GM18519 (cell line): ENCODE data around the gene PIP4P1.
"Not testable (repeated sequence)": the region's sequence is repeated elsewhere in the genome, so short reads cannot be mapped to it uniquely, and the experiment has no call there.

Experiments used
- ATAC-seq: cut with Tn5 transposase; IDR thresholded peaks from one replicate; pipeline ENCODE4 v1.9.1; 2021; ENCODE audit warnings: mild to moderate bottlenecking, moderate library complexity; ENCODE audit not compliant: unreplicated experiment, low FRiP score

The PIP4P1 gene

DNA sequence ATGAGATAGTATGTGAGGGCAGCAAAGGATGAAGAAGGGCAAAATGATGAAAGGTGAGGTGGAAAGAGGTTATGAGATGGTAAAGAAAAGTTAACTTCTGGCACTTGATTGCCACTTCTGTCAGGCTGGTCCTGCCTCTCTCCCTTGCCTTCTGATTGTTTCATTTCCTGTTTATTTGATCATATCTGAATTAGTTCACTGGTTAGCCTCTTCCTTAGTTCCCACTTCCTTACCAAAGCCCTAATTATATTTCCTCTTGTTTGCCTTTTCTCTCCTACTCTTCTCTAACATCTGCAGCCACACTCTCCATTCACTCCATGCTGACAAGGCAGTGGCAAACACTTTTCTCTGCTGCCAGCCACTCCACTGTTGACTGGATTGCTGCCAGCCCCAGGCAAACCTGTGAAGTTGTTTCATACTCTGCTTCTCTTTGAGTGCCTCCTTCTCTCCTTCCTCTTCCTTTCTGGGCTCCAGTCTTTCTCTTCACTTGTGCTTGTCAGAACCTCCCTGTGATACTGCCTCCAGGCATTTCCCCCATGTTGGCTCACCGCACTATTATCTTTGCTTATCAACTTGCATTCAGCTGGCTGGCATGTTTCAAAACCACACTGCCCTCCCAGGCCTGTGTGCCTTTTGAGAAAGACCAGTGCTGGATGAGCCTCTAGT is 16.1 kb upstream of the PIP4P1 start:
- no peak for ATAC-seq

DNA sequence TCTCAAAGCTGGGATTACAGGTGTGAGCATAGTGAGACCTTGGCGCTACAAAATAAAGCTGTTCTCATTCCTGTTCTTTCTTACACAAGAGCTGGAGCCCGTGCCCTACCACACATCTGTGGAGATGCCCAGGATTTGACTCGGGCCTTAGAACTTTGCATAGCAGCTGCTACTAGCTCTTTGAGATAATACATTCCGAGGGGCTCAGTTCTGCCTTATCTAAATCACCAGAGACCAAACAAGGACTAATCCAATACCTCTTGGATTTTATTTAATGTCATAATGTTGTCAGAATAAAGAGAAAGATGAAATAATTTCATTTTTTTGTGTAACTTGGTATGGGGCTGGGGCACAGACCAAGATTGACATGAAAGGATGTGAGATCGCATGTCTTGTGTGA is 15.5 kb upstream of the PIP4P1 start:
- ATAC-seq: no peak

DNA sequence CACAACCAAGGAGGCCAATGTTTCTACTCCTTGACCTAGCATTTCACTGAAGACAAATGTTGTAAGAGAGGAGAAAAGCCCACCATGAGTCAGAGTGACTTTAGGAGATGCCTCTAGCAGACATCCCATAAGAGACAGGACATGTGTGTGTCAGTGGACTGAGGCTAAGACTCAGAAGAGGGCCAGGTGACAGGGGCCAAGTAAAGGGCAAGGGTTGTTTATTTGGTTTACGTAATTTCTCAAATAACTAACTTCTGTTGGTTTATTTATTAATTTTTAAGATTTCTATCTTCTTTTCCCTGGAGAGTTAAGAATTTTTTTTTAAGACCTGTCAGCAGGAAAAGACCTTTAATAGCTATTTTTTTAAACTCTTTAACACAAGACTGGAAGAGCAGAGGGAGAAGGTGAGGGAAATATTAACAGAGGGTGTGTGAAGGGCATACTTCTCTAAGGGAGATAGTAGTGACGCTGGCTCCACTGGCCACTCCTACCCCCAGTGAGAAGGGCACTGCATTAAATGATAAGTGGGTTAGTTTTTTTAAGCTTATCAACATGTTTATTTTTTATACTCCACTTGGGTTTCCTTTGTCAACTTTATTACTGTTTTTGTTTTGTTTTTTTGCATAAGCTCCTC is 11.4 kb upstream of the PIP4P1 start:
- no peak for ATAC-seq

DNA sequence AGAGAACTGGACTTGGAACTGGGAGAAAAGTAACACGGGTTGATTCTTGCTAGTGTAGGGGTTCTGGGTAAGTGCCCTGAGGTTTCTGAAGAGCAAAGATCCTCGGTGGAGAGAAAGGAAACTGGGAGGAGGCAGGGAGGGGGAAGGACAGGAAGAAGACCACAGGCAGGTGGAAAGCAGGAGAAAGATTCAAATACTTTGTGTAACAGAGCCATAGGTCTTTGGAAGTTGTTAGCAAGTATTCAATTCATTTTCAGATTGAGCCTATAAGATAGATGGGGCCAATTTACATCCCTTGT is 9.3 kb upstream of the PIP4P1 start:
- no peak for ATAC-seq

DNA sequence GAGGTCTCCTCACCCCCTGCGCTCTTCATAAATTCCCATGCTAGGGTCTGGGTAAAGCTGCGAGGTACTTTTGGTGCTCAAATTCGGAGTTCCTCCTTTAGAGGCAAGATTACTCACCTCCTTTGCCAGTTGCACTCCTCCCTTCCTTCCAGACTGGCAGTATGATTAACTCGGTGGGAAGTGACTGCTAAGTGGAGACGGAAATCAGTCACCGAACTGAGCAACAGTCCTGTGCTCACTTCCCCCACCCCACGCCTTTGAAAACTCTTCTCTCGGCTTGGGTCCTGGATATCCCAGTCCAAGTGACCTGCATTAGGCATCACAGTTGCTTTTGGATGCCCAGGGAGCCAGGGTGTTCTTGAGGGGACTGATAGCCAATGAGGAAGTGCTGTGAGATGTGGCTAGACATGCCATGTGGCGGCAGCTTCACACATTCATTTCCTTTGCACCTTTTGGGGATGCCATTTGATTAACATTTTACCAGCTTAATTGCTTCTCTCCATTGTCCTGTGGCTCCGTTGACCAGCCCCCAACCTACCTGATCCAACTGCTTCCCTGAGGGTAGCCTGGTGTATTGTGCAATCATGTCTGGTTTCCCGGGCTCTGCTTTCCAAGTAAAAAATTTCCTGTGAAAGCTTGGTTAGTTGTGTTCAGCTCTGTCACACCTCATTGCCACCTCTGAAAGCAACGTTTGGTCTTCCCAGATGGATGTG is 8.8 kb upstream of the PIP4P1 start:
- peak; percentile 19 for ATAC-seq

DNA sequence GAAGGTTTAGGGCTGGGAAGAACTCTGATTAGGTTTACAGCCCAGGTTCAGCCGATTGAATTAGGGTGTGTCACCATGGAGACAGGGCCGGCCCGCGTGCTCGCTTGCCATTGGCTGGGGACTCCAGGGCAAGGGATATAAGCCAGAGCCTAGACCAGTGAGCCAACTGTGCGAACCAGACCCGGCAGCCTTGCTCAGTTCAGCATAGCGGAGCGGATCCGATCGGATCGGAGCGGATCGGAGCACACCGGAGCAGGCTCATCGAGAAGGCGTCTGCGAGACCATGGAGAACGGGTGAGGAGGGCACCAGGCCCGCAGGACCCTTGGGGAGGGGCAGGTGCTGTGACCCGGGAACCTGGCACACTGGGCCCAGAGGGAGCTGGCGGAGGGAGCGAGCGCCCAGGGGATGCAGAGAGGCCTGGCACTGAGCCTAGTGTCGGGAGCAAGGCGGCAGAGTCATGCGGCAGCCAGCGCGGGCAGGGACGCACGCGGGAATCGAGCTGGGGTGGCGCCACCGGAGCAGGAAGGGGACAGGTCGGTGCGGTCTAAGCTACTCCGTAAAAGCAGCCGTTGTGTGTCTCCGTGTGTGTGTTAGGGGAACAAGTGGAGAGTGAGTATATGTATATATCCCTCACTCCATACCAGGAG is 8.1 kb upstream of the PIP4P1 start, which contains the start of gene PNP:
TSS of gene PNP (plus strand) at position 165 of the 648 bp plus-strand sequence. CDS start at position 284, 119 bp downstream.
- ATAC-seq: peak; percentile 93

DNA sequence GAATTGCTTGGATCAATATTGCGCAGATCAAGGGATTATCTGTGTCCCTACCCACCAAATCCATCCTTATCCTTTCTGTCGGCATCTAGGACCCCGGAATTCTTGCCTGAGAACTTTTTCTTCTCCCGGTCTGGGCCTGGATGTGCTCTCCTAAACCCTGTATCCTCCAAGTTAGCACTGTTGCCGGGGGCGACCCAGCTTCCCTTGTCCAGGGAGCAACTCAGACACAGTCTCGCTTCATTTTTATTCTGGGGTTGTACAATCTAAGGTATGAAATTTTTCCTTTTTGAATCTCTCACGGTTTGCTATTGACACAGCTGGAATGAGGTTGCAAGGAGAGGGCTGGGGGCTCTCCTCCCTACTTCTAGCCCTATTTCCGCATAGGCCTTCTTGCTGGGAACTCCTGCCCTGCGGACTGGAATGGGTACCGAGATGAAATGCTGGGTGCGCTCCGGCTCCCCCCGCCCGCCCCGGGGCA is 7.6 kb upstream of the PIP4P1 start:
- no peak for ATAC-seq

DNA sequence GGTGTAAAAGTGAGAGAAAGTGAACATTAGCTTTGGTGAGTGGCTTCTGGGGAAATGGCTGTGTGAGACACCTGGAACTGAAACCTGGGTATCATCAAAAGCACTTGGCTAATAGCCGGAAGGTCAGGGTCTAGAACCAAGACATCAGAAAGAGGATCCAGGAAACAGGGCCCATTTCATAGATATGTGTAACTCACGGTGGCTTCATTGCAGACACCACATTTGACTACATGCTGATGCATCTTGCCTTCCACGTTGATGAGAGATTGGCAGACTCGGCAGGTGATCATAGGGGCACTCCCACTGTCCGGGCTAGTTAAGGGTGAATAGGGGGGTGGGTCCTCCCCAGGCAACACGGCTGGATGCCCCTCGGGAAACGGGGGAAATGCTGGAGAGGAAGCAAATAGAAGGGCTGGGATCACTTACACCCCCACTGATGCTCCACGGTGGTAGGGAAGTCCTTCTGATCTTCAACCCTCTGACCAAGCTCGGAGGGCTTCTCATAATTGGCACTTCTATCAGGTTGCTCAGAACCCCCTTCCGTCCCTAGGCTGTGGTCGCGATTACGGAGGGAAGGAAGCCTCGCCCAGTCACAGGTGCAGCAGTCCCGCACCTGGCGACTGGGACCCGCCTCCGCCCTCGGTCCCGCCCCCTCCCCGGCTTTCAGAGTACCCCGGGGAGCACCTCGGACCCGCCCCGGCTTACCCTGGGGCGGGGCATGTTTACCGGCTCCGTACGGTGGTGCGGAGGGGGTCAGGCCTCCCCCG is 593 bp downstream of the PIP4P1 start:
- no peak for ATAC-seq

DNA sequence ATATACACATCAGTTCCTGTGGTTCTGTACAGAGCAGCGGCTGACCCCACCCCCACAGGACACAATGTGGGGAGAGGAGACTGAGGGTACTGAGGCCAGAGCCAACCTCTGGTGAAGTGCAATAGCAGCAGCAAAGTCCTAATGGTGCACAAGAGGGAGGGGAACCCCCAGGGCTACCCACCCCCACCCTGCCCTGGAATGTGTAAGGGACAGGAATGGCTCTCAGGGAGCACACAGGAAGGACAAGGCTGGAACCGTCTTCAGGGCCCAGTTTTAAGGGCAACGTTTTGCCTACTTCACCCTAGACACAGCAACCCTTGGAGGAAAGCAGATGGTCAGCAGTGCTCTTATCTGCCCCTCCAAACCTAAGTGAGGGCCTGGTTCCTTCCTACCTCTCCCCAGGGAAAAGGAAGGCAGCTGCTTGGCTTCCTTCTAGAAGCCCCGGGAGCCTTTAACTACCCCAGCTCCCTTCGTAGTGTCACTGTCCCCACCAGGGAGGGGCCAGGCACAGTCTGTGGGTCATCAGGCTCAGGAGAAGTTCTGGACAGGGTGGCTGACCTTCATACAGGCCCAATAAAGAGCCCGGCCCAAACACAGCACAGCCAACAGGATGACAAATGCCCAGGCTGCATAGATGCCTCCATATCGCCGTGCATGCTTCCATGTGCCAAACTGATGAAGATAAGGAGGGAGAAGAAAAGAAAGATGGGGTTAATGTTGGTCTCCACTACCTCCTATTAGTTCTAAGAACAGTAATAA is 3.0 kb downstream of the PIP4P1 start:
- no peak for ATAC-seq

DNA sequence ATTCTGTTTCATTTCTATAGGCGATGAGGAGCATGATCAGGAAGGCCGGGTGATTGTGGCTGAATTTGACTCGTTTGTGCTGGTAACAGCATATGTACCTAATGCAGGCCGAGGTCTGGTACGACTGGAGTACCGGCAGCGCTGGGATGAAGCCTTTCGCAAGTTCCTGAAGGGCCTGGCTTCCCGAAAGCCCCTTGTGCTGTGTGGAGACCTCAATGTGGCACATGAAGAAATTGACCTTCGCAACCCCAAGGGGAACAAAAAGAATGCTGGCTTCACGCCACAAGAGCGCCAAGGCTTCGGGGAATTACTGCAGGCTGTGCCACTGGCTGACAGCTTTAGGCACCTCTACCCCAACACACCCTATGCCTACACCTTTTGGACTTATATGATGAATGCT is 4.3 kb downstream of the PIP4P1 start:
- no peak for ATAC-seq

DNA sequence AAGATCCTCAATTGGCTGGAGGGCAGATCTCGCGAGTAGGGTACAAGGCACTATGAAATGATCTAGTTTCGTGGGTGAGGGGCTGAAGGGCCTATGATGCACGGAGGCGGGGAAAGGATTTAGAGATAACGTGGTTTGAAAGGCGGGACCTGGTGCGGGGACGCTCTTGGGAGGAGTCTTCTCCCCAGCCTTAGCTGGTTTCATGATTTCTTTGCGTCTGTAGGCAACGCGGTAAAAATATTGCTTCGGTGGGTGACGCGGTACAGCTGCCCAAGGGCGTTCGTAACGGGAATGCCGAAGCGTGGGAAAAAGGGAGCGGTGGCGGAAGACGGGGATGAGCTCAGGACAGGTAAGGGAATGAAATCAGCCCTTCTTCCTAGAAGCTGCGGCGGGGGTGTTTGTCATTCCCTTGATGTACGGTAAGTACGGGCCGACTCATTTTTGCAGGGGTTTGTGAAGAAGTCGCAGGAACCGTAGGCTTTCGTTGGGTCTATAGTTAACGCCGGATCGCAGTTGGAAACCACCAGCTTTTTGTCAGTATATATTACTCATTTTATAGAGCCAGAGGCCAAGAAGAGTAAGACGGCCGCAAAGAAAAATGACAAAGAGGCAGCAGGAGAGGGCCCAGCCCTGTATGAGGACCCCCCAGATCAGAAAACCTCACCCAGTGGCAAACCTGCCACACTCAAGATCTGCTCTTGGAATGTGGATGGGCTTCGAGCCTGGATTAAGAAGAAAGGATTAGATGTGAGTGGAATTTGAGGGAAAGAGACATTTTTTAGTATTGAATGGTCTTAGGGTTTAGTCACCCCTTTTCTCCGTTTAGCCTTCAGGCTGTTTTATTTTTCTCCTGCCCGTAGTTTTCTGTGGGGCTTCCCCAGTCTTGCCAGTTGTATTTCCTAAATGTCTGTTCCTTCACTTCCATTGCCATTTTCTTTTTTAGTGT is 5.6 kb downstream of the PIP4P1 start:
- peak; percentile 30 for ATAC-seq

DNA sequence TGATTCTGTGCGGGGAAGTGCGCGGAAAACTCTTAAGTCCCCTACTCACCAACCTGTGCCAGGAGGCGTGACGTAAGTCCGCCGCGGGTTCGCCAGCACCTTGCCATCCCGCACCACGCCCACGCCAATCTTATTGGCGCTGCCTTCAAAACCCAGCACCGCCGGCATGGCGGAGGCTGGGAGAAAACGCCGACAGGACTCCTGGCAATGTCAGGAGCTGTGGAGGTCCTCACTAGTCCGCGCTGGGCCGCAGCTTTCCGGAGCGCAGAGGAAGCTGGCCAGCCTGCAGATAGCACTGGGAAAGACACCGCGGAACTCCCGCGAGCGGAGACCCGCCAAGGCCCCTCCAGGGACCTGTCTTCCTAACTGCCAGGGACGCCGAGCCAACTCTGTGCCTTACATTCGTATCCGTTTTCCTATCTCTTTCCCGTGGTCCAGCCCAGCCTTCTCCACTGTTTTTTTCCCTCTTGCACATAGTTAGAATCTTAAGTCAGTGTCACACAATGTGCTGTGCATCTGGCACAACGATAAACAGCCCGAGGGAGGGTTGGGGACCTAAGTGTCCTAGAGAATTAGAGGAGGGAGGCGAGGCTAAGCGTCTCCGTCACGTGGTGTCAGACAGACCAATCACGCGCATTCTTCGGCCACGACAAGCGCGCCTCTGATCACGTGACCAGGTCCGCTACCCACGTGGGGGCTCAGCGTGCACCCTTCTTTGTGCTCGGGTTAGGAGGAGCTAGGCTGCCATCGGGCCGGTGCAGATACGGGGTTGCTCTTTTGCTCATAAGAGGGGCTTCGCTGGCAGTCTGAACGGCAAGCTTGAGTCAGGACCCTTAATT is 6.5 kb downstream of the PIP4P1 start, which contains the start of the genes APEX1 and OSGEP:
TSS of gene APEX1 (plus strand) at position 711 of the 839 bp plus-strand sequence. CDS start 420 bp downstream, outside the sequence.
TSS of gene OSGEP (minus strand) at position 297 of the 839 bp plus-strand sequence. CDS start at position 168, 129 bp downstream.
- peak; percentile 78 for ATAC-seq

DNA sequence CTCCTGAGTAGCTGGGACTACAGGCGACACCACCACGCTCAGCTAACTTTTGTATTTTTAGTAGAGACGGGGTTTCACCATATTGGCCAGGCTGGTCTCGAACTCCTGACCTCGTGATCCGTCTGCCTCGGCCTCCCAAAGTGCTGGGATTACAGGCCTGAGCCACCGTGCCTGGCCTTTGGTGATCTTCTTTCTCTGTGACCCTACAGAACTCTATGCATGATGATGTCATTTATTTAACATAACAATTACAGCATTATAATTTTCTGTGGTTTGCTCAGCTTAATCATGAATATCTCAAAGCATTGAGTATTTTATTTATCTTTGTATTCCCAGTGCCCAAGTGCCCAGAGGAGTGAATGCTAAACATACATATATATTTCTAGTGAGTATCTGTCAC is 8.4 kb downstream of the PIP4P1 start:
- not testable (repeated sequence) for ATAC-seq

DNA sequence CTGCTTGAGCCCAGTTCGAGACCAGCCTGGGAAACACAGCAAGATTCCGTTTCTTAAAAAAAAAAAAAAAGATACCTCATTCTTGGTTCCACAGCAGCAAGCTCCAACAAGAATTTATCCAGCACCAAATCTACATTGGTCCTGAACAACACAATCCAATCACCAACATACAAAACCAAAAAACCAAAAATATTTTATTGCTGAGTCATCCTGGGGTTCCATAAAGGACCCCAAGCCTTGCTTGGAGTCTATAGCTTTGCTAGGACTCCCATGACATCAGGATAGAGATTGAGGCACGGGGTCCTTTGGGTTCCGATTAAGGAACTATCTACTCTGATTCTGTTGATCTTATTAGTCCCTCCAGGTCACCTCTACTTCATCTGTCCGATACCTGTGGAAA is 14.3 kb downstream of the PIP4P1 start:
- ATAC-seq: no peak

DNA sequence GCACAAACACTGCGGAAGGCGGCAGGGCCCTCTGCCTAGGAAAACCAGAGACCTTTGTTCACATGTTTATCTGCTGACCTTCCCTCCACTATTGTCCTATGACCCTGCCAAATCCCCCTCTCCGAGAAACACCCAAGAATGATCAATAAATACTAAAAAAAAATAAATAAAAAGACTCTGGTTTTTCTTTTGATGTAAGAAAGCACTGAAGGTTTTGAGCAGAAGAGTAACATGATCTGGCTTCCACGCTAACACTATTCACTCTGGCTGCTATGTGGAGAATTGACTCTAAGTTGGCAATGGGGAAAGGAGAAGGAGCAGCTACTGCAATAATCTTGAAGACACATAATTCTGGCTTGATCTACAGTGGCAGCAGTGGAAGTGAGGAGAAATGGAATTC is 17.6 kb downstream of the PIP4P1 start:
- ATAC-seq: not testable (repeated sequence)

DNA sequence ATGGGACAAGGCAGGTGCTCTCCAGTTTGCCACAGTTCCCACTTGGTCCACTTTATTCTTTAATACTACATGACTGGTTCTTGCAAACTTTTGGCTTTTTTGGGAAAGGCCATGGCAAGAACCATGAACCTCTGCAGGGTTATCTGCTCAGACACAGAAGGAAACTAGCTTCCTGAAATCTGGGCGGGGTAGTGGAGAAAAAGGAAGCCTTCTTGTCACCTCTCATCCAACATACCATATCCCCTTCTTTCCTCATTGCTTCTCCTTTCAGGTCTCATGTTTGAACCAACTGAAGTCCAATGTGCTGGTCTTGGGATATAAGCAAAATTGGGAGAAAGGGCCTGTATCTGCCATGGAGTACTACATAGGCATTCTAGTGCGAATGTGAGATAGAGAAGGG is 19.8 kb downstream of the PIP4P1 start:
- ATAC-seq: no peak

DNA sequence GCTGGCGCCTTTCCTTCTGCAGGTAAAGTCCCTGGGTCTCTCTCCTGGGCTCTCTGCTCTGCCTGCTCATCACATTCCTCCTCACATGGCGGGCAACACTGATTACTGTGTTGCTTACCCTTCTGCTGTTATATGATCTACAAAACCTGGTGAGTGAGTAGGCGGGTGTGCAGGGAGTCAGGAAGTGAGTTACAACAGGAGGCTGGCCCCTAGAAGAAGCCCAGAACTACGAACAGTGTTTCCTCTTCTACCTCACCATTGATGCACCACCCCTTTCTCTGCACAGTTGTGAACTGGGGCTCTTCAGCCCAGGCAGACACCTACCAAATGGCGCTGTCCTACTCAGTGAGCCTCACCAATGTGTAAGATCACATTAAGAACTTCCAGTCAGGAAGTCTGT is 20.4 kb downstream of the PIP4P1 start:
- no peak for ATAC-seq

DNA sequence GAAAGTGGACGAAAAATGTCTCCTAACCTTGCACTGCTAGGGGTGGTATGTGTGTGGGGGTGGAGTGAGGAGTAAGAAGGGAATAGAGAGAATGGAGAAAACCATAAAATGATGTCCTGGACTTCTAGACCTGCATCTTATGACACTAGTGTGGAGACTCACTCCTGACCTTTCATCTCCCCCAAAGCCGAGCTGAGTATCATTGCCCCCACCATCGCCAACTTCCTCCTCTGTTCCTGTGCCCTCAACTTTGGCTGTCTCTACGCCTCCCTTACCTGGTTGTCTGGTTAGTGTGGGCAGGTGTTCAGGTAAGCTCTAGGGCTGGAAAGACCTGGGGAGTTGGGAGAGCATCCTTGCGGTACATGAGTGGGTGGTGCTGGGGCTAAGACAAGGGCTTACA is 20.8 kb downstream of the PIP4P1 start:
- ATAC-seq: no peak
